Tibial nerve (tissue), 3 donors: ENCODE data around the gene DAPK2.

ENCODE experiments used
- POLR2A ChIP-seq, 2 donors: fragments of 450-650 bp; IDR thresholded peaks; one replicate each; pipeline ENCODE4 v1.6.1; 2017; ENCODE audit warnings: antibody characterized with exemption in 2 of 2, mild to moderate bottlenecking in 2 of 2, moderate library complexity in 2 of 2
- TF ChIP-seq, protein P1 (sequence below), 5 experiments: fragments of 200-600 bp in 3 of 5; fragments of 450-650 bp in 2 of 5; sonication (generic) in 3 of 5; IDR thresholded peaks; one replicate each; pipeline ENCODE4 v1.5.1; 2016 to 2019; ENCODE audit warnings: antibody characterized with exemption in 5 of 5, mild to moderate bottlenecking in 3 of 5, moderate library complexity in 2 of 5

GRCh38 chr15:64052925-64053491 is 6.7 kb upstream of the DAPK2 start:
- TF ChIP-seq, protein P1, sequence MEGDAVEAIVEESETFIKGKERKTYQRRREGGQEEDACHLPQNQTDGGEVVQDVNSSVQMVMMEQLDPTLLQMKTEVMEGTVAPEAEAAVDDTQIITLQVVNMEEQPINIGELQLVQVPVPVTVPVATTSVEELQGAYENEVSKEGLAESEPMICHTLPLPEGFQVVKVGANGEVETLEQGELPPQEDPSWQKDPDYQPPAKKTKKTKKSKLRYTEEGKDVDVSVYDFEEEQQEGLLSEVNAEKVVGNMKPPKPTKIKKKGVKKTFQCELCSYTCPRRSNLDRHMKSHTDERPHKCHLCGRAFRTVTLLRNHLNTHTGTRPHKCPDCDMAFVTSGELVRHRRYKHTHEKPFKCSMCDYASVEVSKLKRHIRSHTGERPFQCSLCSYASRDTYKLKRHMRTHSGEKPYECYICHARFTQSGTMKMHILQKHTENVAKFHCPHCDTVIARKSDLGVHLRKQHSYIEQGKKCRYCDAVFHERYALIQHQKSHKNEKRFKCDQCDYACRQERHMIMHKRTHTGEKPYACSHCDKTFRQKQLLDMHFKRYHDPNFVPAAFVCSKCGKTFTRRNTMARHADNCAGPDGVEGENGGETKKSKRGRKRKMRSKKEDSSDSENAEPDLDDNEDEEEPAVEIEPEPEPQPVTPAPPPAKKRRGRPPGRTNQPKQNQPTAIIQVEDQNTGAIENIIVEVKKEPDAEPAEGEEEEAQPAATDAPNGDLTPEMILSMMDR (IDR thresholded peaks at IDR 0.05), result no peak
- no peak for TF ChIP-seq POLR2A (IDR thresholded peaks at IDR 0.05)
